Neural cell (in vitro differentiated cells): ENCODE measurements around the gene MAP4K2.
"Not testable (repeated sequence)": the region's sequence is repeated elsewhere in the genome, so short reads cannot be mapped to it uniquely, and the experiment has no call there.

Source experiments
- CTCF ChIP-seq: fragments of 450-650 bp; IDR thresholded peaks from 2 replicates; pipeline ENCODE4 v1.5.1; 2014; ENCODE audit warnings: antibody characterized with exemption, mild to moderate bottlenecking, moderate library complexity; ENCODE audit not compliant: poor library complexity, severe bottlenecking
- EP300 ChIP-seq: fragments of 450-650 bp; conservative IDR thresholded peaks from 2 replicates; pipeline ENCODE4 v1.6.1; 2014; ENCODE audit warnings: antibody characterized with exemption, mild to moderate bottlenecking, moderate library complexity; ENCODE audit not compliant: poor library complexity, severe bottlenecking
- EZH2 ChIP-seq: fragments of 200-600, 300-800 bp; shearing (Covaris generic), sonication (generic); IDR thresholded peaks from 2 replicates; pipeline ENCODE4 v1.6.1; 2014; ENCODE audit warnings: antibody characterized with exemption, low read length, borderline replicate concordance, mild to moderate bottlenecking; ENCODE audit not compliant: insufficient read depth, poor library complexity, severe bottlenecking
- POLR2AphosphoS5 ChIP-seq: IDR thresholded peaks from 2 replicates; pipeline ENCODE4 v1.6.1; 2012
- RAD21 ChIP-seq: fragments of 450-650 bp; conservative IDR thresholded peaks from 2 replicates; pipeline ENCODE4 v1.6.1; 2014; ENCODE audit warnings: antibody characterized with exemption, mild to moderate bottlenecking, moderate library complexity
- TAF1 ChIP-seq: IDR thresholded peaks from 2 replicates; pipeline ENCODE4 v1.6.1; 2012; ENCODE audit warnings: low read depth
- TF ChIP-seq, protein P1 (sequence below): IDR thresholded peaks from 2 replicates; pipeline ENCODE4 v1.6.1; 2012; ENCODE audit warnings: borderline replicate concordance

DNA sequence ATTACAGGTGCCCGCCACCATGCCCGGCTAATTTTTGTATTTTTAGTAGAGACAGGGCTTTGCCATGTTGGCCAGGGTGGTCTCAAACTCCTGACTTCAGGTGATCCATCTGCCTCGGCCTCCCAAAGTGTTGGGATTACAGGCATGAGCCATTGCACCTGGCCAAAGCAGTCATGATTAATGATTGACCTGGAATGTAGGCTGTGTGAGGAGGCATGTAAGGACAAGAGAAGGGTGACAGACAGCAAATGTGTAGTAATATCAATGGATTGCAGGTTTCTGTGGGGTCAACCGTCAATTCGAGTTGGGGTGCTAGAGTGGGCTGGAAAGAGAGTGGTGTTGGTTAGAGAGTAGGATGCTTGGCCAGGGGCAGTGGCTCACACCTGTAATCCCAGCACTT, 12.4 kb upstream of the MAP4K2 start:
- not testable (repeated sequence) for TF ChIP-seq POLR2AphosphoS5, EZH2, CTCF, RAD21, EP300, TAF1
- TF ChIP-seq, protein P1, sequence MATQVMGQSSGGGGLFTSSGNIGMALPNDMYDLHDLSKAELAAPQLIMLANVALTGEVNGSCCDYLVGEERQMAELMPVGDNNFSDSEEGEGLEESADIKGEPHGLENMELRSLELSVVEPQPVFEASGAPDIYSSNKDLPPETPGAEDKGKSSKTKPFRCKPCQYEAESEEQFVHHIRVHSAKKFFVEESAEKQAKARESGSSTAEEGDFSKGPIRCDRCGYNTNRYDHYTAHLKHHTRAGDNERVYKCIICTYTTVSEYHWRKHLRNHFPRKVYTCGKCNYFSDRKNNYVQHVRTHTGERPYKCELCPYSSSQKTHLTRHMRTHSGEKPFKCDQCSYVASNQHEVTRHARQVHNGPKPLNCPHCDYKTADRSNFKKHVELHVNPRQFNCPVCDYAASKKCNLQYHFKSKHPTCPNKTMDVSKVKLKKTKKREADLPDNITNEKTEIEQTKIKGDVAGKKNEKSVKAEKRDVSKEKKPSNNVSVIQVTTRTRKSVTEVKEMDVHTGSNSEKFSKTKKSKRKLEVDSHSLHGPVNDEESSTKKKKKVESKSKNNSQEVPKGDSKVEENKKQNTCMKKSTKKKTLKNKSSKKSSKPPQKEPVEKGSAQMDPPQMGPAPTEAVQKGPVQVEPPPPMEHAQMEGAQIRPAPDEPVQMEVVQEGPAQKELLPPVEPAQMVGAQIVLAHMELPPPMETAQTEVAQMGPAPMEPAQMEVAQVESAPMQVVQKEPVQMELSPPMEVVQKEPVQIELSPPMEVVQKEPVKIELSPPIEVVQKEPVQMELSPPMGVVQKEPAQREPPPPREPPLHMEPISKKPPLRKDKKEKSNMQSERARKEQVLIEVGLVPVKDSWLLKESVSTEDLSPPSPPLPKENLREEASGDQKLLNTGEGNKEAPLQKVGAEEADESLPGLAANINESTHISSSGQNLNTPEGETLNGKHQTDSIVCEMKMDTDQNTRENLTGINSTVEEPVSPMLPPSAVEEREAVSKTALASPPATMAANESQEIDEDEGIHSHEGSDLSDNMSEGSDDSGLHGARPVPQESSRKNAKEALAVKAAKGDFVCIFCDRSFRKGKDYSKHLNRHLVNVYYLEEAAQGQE = not testable (repeated sequence)
